Sigmoid colon (tissue), 7 donors: ENCODE results near the gene AXIN1. TPM values are rescaled to one million over a fixed set of nuclear protein-coding genes. Genes with fewer than 3 reads are reported as not detected.

Experiments
- DNase-seq: peaks from one replicate; pipeline ENCODE4 v3.0.0-alpha.2; 2019
- H3K27ac ChIP-seq, 4 donors: fragments of 200-600 bp; sonication (generic); one replicate each; pipeline ENCODE4 v1.5.1; 2016 to 2019; ENCODE audit warnings: mild to moderate bottlenecking in 1 of 4
- H3K27me3 ChIP-seq, 3 donors: fragments of 200-600 bp; sonication (generic); one replicate each; pipeline ENCODE4 v1.5.1; 2019; ENCODE audit warnings: mild to moderate bottlenecking in 1 of 3
- H3K36me3 ChIP-seq, 4 donors: fragments of 200-600 bp; sonication (generic); one replicate each; pipeline ENCODE4 v1.5.1; 2016 to 2019
- H3K4me1 ChIP-seq, 4 donors: fragments of 200-600 bp; sonication (generic); one replicate each; pipeline ENCODE4 v1.5.1; 2017 to 2019
- H3K4me3 ChIP-seq, 4 donors: fragments of 200-600 bp; sonication (generic); one replicate each; pipeline ENCODE4 v1.5.1; 2017 to 2019; ENCODE audit warnings: mild to moderate bottlenecking in 2 of 4, moderate library complexity in 1 of 4
- H3K9me3 ChIP-seq, 4 donors: fragments of 200-600 bp in 3 of 4; sonication (generic) in 3 of 4; one replicate each; pipeline versions ENCODE4 v1.5.1 to v1.6.1; 2013 to 2019
- CTCF ChIP-seq, 4 experiments: fragments of 450-650 bp in 3 of 4; fragments of 200-600 bp in 1 of 4; IDR thresholded peaks; one replicate each; pipeline ENCODE4 v1.5.1; 2016 to 2019; ENCODE audit warnings: antibody characterized with exemption in 4 of 4, mild to moderate bottlenecking in 3 of 4, moderate library complexity in 2 of 4
- EP300 ChIP-seq, 4 donors: sonication (generic); formaldehyde crosslinking; IDR thresholded peaks; one replicate each; pipeline ENCODE4 v1.6.1; 2017; ENCODE audit warnings: antibody characterized with exemption in 4 of 4
- POLR2A ChIP-seq, 2 donors: fragments of 450-650 bp; IDR thresholded peaks; one replicate each; pipeline ENCODE4 v1.6.1; 2016; ENCODE audit warnings: antibody characterized with exemption in 2 of 2, mild to moderate bottlenecking in 2 of 2, moderate library complexity in 2 of 2
- POLR2AphosphoS5 ChIP-seq, 4 donors: sonication (generic); formaldehyde crosslinking; IDR thresholded peaks; one replicate each; pipeline ENCODE4 v1.6.1; 2017; ENCODE audit warnings: antibody characterized with exemption in 4 of 4
- WGBS, 2 donors: extraction: QIAGEN DNeasy Blood & Tissue Kit; methylation state at CpG; one replicate each; pipeline ENCODE4 v1.1.7; 2013; 5-methylcytosine and 5-hydroxymethylcytosine counted together
- intact Hi-C: fragments of 100-400 bp; cut with DNase I; formaldehyde crosslinking; loops from one replicate; pipeline ENCODE4 v1.15.1; 2023
- polyA plus RNA-seq, 3 donors: library from polyadenylated mRNA; stranded (reverse); fragments of 200-250 nt; gene quantifications; one replicate each; pipeline ENCODE4 v1.2.3, GENCODE V29; 2013
- total RNA-seq, 4 donors: library from RNA; depleted of rRNA; stranded (reverse); fragments of >200 nt; gene quantifications; one replicate each; pipeline ENCODE4 v1.1.0, GENCODE V29; 2016
- donor health status: healthy with polysubstance abuse.
- donor health status: Bipolar disorder and iron deficiency.
- donor health status: healthy.

The AXIN1 gene
- total and polyA plus RNA-seq, 7 donors: 17.9 to 33.4 (median 28.2) TPM

GRCh38 chr16:330741-331140 lies 21.8 kb downstream of the AXIN1 start:
- intact Hi-C loops: no loop called here
- WGBS, 2 donors: 17 to 69% methylated on average over 2 of the region's 2 CpGs

GRCh38 chr16:325375-326145 lies 27.0 kb downstream of the AXIN1 start:
- Histone ChIP-seq H3K36me3 (no peaks in the 10 kb centered on the region), H3K4me3 (peak overlapping the region in 1 of 4 donors; percentile 12), H3K27ac (no peak overlapping the region), H3K9me3 (no peaks in the 10 kb centered on the region), H3K27me3 (no peaks in the 10 kb centered on the region), H3K4me1 (peaks cover 0 to 14% (median 11%) of the 10 kb centered on the region in 4 donors)
- intact Hi-C loops: no loop called here
- no peak for DNase-seq
- WGBS, 2 donors: 81% methylated on average over 28 of the region's 28 CpGs
- TF ChIP-seq POLR2AphosphoS5 (IDR thresholded peaks at IDR 0.05) (no peak), POLR2A (IDR thresholded peaks at IDR 0.05) (no peak), EP300 (IDR thresholded peaks at IDR 0.05) (no peak), CTCF (IDR thresholded peaks at IDR 0.05) (no peak)

More at GRCh38 chr16:330741-331140, 21.8 kb downstream of the AXIN1 start:
- DNase-seq: no peak
- Histone ChIP-seq H3K27ac (no peak overlapping the region), H3K36me3 (no peaks in the 10 kb centered on the region), H3K4me3 (no peak overlapping the region), H3K9me3 (no peaks in the 10 kb centered on the region), H3K27me3 (no peaks in the 10 kb centered on the region), H3K4me1 (peaks cover 0 to 24% (median 15%) of the 10 kb centered on the region in 4 donors)
- no peak for TF ChIP-seq EP300 (IDR thresholded peaks at IDR 0.05)
- no peak for TF ChIP-seq POLR2A (IDR thresholded peaks at IDR 0.05)
- TF ChIP-seq POLR2AphosphoS5 (IDR thresholded peaks at IDR 0.05): no peak
- no peak for TF ChIP-seq CTCF (IDR thresholded peaks at IDR 0.05)

GRCh38 chr16:324451-325334 lies 27.8 kb downstream of the AXIN1 start:
- no peak for TF ChIP-seq POLR2A (IDR thresholded peaks at IDR 0.05)
- no peak for TF ChIP-seq CTCF (IDR thresholded peaks at IDR 0.05)
- no peak for TF ChIP-seq EP300 (IDR thresholded peaks at IDR 0.05)
- TF ChIP-seq POLR2AphosphoS5 (IDR thresholded peaks at IDR 0.05): no peak
- no peak for DNase-seq
- 45 to 53% methylated on average over 55 of the region's 55 CpGs for WGBS, 2 donors
- no peaks in the 10 kb centered on the region for H3K36me3 ChIP-seq
- no peak overlapping the region for H3K27ac ChIP-seq
- no peaks in the 10 kb centered on the region for H3K27me3 ChIP-seq
- peak overlapping the region in 1 of 4 donors; percentile 12 for H3K4me3 ChIP-seq
- intact Hi-C loops: loop anchor here (5.0 kb wide), 1 partner anchor 48 kb away; the partner anchor contains the start of gene MRPL28
- H3K4me1 ChIP-seq: peaks cover 0 to 14% (median 11%) of the 10 kb centered on the region in 4 donors
- no peaks in the 10 kb centered on the region for H3K9me3 ChIP-seq

GRCh38 chr16:324201-324450 lies 28.4 kb downstream of the AXIN1 start:
- DNase-seq: no peak
- H3K36me3 ChIP-seq: peaks cover 0 to 4% (median 2%) of the 10 kb centered on the region in 4 donors
- H3K4me3 ChIP-seq: no peak overlapping the region
- H3K9me3 ChIP-seq: no peaks in the 10 kb centered on the region
- no peaks in the 10 kb centered on the region for H3K27me3 ChIP-seq
- intact Hi-C loops: loop anchor here (5.0 kb wide), 1 partner anchor 48 kb away; the partner anchor contains the start of gene MRPL28
- WGBS, 2 donors: 79 to 90% methylated on average over 17 of the region's 17 CpGs
- TF ChIP-seq POLR2AphosphoS5 (IDR thresholded peaks at IDR 0.05) (no peak), POLR2A (IDR thresholded peaks at IDR 0.05) (no peak), CTCF (IDR thresholded peaks at IDR 0.05) (no peak), EP300 (IDR thresholded peaks at IDR 0.05) (no peak)
- H3K27ac ChIP-seq: no peak overlapping the region
- H3K4me1 ChIP-seq: peaks cover 0 to 14% (median 11%) of the 10 kb centered on the region in 4 donors
